Astrocyte (in vitro differentiated cells and primary cell): ENCODE measurements around the gene APLP1.

ENCODE experiments used
- CTCF ChIP-seq: IDR thresholded peaks from 2 replicates; pipeline ENCODE4 v1.5.1; 2011; ENCODE audit warnings: low read depth, mild to moderate bottlenecking, inconsistent platforms, low read length, moderate library complexity; ENCODE audit not compliant: insufficient read depth
- EZH2 ChIP-seq: IDR thresholded peaks from 2 replicates; pipeline ENCODE4 v1.6.1; 2012; ENCODE audit warnings: mild to moderate bottlenecking, low read length, inconsistent platforms; ENCODE audit not compliant: insufficient read depth

GRCh38 chr19:35851213-35852028 lies 17.0 kb upstream of the APLP1 start:
- TF ChIP-seq EZH2 (no peak), CTCF (no peak)
